Measurements from ENCODE around the gene NAGA.
"Not testable (repeated sequence)": the region's sequence is repeated elsewhere in the genome, so short reads cannot be mapped to it uniquely, and the experiment has no call there.

The NAGA gene

DNA sequence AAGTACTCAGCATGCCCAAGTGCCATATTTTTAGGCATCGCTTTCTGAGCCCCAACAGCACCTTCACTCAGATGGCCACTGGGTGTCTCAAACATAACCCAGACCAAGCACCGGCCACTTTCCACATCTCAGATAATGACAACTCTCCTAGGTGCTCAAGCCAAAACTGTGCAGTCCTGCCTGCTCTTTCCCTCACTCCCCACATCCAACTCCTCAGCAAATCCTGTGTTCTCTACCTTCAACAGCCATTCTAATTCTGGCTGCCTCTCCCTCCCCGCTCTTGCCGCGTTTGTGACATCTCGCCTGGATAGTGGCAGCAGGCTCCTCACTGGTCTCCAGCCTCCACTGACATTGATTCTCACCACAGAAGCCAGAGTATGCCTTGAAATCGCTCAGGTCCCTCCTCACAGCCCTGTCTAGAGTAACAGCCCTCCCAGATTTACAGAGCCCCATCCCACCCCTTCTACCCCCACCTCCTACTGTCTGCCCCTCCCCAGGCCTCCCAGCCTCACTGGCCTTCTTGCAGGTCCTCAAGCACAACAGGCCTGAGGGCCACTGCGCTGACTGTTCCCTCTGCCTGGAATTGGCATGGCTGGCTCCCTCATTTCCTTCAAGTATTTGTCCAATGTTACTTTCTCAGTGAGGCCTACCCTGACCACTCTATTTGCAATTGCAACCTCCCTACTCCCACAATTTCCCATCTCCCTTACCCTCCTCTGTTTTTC, 2.2 kb upstream of the NAGA start:
- DNase-seq (ENCODE audit: low spot score) = no peak
- TF ChIP-seq CTCF (IDR thresholded peaks at IDR 0.05; ENCODE audit: extremely low read depth, missing control alignments) = no peak

GRCh38 chr22:42071508-42071907, 896 bp upstream of the NAGA start:
- not testable (repeated sequence) for DNase-seq (ENCODE audit: low spot score)

GRCh38 chr22:42069801-42070516, 653 bp downstream of the NAGA start:
- DNase-seq (ENCODE audit: low spot score) = no peak
- TF ChIP-seq CTCF (IDR thresholded peaks at IDR 0.05; ENCODE audit: extremely low read depth, missing control alignments) = no peak

DNA sequence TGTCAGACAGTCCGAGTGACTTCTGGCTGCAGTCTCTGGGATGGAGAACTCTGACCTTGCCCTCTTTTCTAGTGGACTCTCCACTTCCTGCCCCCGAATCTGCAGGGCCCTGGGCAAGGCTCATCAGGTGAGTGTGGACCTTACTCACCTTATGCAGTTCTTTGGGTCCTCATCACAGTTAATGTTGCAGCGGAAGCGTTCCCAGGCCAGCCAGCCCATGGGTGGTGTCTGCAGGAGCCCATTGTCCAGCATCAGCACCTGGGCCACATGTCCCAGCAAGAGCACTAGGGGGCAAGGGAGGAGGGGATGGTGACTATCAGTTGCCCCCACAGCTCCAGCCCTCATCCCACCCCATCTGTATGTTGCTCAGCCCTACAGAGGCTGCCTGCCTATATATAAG, 2.3 kb downstream of the NAGA start:
- TF ChIP-seq CTCF (IDR thresholded peaks at IDR 0.05; ENCODE audit: extremely low read depth, missing control alignments) = no peak
- no peak for DNase-seq (ENCODE audit: low spot score)

DNA sequence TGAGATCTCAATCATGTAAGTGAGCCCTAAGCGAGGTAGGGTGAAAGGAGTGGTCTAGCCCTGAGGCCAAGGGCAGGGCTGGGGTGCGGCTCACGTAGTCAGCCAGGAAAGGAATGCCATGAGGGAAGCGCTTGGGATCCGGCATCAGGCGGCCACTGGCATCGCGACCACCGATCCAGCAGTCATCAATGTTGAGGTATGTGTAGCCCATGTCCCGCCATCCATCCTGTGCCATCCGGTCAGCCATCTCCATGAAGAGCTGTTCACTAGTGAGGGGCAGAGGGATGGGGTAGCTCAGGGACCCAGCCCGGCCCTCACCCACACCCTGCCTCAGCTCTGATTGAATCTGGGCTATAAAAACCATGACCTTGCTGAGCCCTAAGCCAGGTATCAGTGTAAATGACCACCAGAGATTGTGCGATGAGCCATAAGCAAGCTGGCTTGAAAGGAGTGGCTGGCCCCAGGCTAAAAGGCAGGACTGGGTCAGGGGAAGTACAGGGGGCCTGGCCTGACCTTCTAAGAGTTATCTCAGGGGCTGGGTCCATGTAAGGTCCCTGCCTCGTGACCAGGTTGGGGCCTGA, 2.9 kb downstream of the NAGA start:
- DNase-seq (ENCODE audit: low spot score) = no peak
- no peak for TF ChIP-seq CTCF (IDR thresholded peaks at IDR 0.05; ENCODE audit: extremely low read depth, missing control alignments)

GRCh38 chr22:42066937-42067336, 3.7 kb downstream of the NAGA start:
- TF ChIP-seq CTCF (IDR thresholded peaks at IDR 0.05; ENCODE audit: extremely low read depth, missing control alignments) = no peak
- DNase-seq (ENCODE audit: low spot score) = no peak

DNA sequence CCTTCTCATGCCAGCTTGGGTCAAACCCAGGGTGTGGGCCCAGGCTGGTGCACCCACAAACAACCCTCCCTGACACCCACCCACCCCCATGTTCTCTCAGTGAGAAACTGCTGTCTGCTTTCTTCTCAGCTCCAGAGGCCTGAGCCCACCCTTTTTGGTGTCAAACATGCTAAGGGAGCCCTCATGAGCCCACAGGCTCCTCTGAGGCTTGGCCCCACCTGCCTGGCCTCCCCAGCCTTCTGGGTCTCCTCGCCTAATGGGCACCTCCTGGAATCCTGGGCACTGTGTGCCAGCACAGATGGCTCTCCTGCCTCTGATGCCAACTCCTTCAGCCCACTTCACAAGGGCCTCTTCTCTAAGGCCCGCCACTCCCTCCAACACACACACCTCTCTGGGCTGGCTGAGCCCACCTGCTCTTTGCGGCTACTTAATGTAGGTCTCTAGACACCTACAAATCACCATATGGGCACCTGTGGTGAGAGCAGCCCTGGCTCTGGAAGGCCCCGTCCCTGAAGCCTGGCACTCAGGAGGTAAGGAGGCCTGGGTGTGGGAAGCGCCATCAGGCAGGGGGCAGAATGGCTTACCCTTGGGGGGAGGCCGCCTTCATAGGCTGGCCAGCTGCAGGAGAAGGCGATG, 4.4 kb downstream of the NAGA start:
- no peak for TF ChIP-seq CTCF (IDR thresholded peaks at IDR 0.05; ENCODE audit: extremely low read depth, missing control alignments)
- DNase-seq (ENCODE audit: low spot score) = no peak

Data from GM20000 (cell line).